Retinal pigment epithelial cell (primary cell): ENCODE measurements around the gene CD47.

Experiments used
- DNase-seq: peaks from one replicate; pipeline ENCODE4 v3.0.0-alpha.2; 2010; ENCODE audit warnings: low read depth
- H3K4me3 ChIP-seq: 2 replicates; pipeline ENCODE4 v1.5.1; 2011; ENCODE audit warnings: mild to moderate bottlenecking, low read length, control low read depth, moderate library complexity
- CTCF ChIP-seq: conservative IDR thresholded peaks from 2 replicates; pipeline ENCODE4 v1.5.1; 2011; ENCODE audit warnings: low read depth, low read length, control low read depth, inconsistent platforms

CD47 gene

GRCh38 chr3:108098003-108098370 is 7.2 kb upstream of the CD47 start:
- no peak for DNase-seq
- no peak overlapping the region for H3K4me3 ChIP-seq
- no peak for TF ChIP-seq CTCF

- TF ChIP-seq CTCF, result no peak
- no peak overlapping the region for H3K4me3 ChIP-seq
- no peak for DNase-seq
Observed at GRCh38 chr3:108097322-108098002, 6.6 kb upstream of the CD47 start.

GRCh38 chr3:108096532-108097321 is 5.9 kb upstream of the CD47 start:
- TF ChIP-seq CTCF, result no peak
- no peak overlapping the region for H3K4me3 ChIP-seq
- DNase-seq, result no peak

GRCh38 chr3:108093616-108094015 is 2.8 kb upstream of the CD47 start:
- no peak for DNase-seq
- no peak overlapping the region for H3K4me3 ChIP-seq
- no peak for TF ChIP-seq CTCF

- H3K4me3 ChIP-seq, result no peak overlapping the region
- no peak for TF ChIP-seq CTCF
- DNase-seq, result no peak
Observed at GRCh38 chr3:108093021-108093420, 2.2 kb upstream of the CD47 start.

- TF ChIP-seq CTCF, result no peak
- no peak for DNase-seq
- H3K4me3 ChIP-seq, result no peak overlapping the region
Observed at GRCh38 chr3:108092501-108092900, 1.7 kb upstream of the CD47 start.
